ENCODE results near the gene PRSS16. TPM values are rescaled to one million over a fixed set of nuclear protein-coding genes. Genes with fewer than 3 reads are reported as not detected.
A peak's percentile ranks its signal among the peaks of the same experiment; 100 is the strongest.

The PRSS16 gene
- total RNA-seq, 1 donor from 2014 or later = not detected

GRCh38 chr6:27293436-27294098, 46.1 kb downstream of the PRSS16 start:
- Mint-ChIP-seq H3K27ac (ENCODE audit: unreplicated experiment) (no peak overlapping the region), H3K36me3 (ENCODE audit: unreplicated experiment) (no peaks in the 10 kb centered on the region), H3K4me3 (ENCODE audit: unreplicated experiment) (no peak overlapping the region), H3K9me3 (ENCODE audit: unreplicated experiment) (peaks cover 16% of the 10 kb centered on the region), H3K27me3 (ENCODE audit: unreplicated experiment) (peaks cover 87% of the 10 kb centered on the region), H3K4me1 (ENCODE audit: unreplicated experiment) (peaks cover 30% of the 10 kb centered on the region)
- no peak for DNase-seq (ENCODE audit: extremely low spot score, unreplicated experiment)
- TF ChIP-seq CTCF (IDR thresholded peaks at IDR 0.05) = no peak

- no peak for DNase-seq (ENCODE audit: extremely low spot score, unreplicated experiment)
- H3K27ac Mint-ChIP-seq (ENCODE audit: unreplicated experiment) = no peak overlapping the region
- no peak overlapping the region for H3K4me3 Mint-ChIP-seq (ENCODE audit: unreplicated experiment)
- peaks cover 16% of the 10 kb centered on the region for H3K9me3 Mint-ChIP-seq (ENCODE audit: unreplicated experiment)
- peaks cover 27% of the 10 kb centered on the region for H3K4me1 Mint-ChIP-seq (ENCODE audit: unreplicated experiment)
- no peak for TF ChIP-seq CTCF (IDR thresholded peaks at IDR 0.05)
- no peaks in the 10 kb centered on the region for H3K36me3 Mint-ChIP-seq (ENCODE audit: unreplicated experiment)
- H3K27me3 Mint-ChIP-seq (ENCODE audit: unreplicated experiment) = peaks cover 85% of the 10 kb centered on the region
Measured at GRCh38 chr6:27294409-27294808, 46.9 kb downstream of the PRSS16 start.

GRCh38 chr6:27295301-27296079, 48.0 kb downstream of the PRSS16 start:
- Mint-ChIP-seq H3K27me3 (ENCODE audit: unreplicated experiment) (peaks cover 82% of the 10 kb centered on the region), H3K4me1 (ENCODE audit: unreplicated experiment) (peaks cover 27% of the 10 kb centered on the region), H3K36me3 (ENCODE audit: unreplicated experiment) (no peaks in the 10 kb centered on the region), H3K27ac (ENCODE audit: unreplicated experiment) (no peak overlapping the region), H3K4me3 (ENCODE audit: unreplicated experiment) (peak overlapping the region; percentile 73), H3K9me3 (ENCODE audit: unreplicated experiment) (peaks cover 10% of the 10 kb centered on the region)
- no peak for DNase-seq (ENCODE audit: extremely low spot score, unreplicated experiment)
- no peak for TF ChIP-seq CTCF (IDR thresholded peaks at IDR 0.05)

- Mint-ChIP-seq H3K27me3 (ENCODE audit: unreplicated experiment) (peaks cover 79% of the 10 kb centered on the region), H3K9me3 (ENCODE audit: unreplicated experiment) (peaks cover 7% of the 10 kb centered on the region)
Measured at GRCh38 chr6:27296106-27296783, 48.7 kb downstream of the PRSS16 start.

More at GRCh38 chr6:27296106-27296783, 48.7 kb downstream of the PRSS16 start:
- H3K4me3 Mint-ChIP-seq (ENCODE audit: unreplicated experiment) = peak overlapping the region; percentile 73
- no peak for TF ChIP-seq CTCF (IDR thresholded peaks at IDR 0.05)
- H3K27ac Mint-ChIP-seq (ENCODE audit: unreplicated experiment) = no peak overlapping the region
- peaks cover 25% of the 10 kb centered on the region for H3K4me1 Mint-ChIP-seq (ENCODE audit: unreplicated experiment)
- H3K36me3 Mint-ChIP-seq (ENCODE audit: unreplicated experiment) = no peaks in the 10 kb centered on the region
- DNase-seq (ENCODE audit: extremely low spot score, unreplicated experiment) = no peak

Data from osteocyte (in vitro differentiated cells).